ENCODE data around the gene TSPYL1.

The TSPYL1 gene

GRCh38 chr6:116263353-116263752 is 16.4 kb downstream of the TSPYL1 start:
- no peak for DNase-seq (ENCODE audit: low read depth in 1 of 2, low spot score in 1 of 2)

GRCh38 chr6:116258520-116258919 is 21.2 kb downstream of the TSPYL1 start:
- DNase-seq (ENCODE audit: low read depth in 1 of 2, low spot score in 1 of 2): no peak

GRCh38 chr6:116256694-116257093 is 23.0 kb downstream of the TSPYL1 start:
- no peak for DNase-seq (ENCODE audit: low read depth in 1 of 2, low spot score in 1 of 2)

GRCh38 chr6:116255246-116255800 is 24.4 kb downstream of the TSPYL1 start:
- no peak for DNase-seq (ENCODE audit: low read depth in 1 of 2, low spot score in 1 of 2)

GRCh38 chr6:116254297-116255056 is 25.3 kb downstream of the TSPYL1 start:
- no peak for DNase-seq (ENCODE audit: low read depth in 1 of 2, low spot score in 1 of 2)

DNA sequence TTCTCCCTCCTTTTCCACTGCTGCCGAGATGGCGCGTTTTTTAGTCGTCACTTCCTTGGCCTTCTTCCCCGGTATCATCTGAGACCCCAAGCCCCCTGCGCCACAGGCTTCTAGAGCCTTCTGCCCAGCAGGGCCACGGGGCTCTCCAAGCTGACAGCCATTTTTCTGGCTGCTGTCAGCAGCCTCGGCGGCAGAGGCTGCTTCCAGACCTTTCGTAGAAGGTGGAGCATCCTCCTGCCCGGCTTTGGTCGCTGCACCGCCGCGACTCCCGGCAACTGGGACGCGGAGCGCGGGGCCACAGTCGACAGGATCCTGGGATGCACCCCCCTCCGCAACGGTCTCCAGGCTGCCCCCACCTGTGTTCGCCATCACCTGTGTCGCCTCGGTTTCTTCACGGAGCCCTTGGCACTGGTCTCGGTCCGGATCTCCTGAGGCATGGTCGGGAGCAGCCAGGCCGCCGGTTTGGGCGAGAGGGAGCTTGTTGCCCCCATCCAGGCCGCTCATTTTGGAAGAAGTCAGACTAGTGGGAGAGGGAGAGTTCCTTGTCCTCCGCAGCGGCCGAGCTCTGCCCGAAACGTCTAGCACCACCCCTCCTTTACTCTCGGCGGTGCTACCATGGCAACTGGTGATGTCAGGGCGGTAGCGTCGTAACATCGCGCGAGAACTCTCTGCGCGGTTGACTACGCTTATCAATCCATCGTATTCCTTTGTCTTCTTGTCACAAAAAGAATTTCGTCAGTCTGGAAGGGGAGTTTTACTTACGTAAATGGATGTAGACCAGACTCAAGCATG is 26.0 kb downstream of the TSPYL1 start, which contains the start of gene TSPYL4:
Gene TSPYL4 (minus strand): TSS at position 571 of the 792 bp plus-strand sequence. CDS start 67 bp downstream, at position 504.
- DNase-seq (ENCODE audit: low read depth in 1 of 2, low spot score in 1 of 2): peak; percentile 69 to 86

- DNase-seq (ENCODE audit: low read depth in 1 of 2, low spot score in 1 of 2): no peak
These were observed 26.6 kb downstream of the TSPYL1 start for GRCh38 chr6:116253188-116253504.

GRCh38 chr6:116251568-116252384 is 28.0 kb downstream of the TSPYL1 start:
- DNase-seq (ENCODE audit: low read depth in 1 of 2, low spot score in 1 of 2): no peak

GRCh38 chr6:116248577-116248976 is 31.2 kb downstream of the TSPYL1 start:
- DNase-seq (ENCODE audit: low read depth in 1 of 2, low spot score in 1 of 2): no peak

DNA sequence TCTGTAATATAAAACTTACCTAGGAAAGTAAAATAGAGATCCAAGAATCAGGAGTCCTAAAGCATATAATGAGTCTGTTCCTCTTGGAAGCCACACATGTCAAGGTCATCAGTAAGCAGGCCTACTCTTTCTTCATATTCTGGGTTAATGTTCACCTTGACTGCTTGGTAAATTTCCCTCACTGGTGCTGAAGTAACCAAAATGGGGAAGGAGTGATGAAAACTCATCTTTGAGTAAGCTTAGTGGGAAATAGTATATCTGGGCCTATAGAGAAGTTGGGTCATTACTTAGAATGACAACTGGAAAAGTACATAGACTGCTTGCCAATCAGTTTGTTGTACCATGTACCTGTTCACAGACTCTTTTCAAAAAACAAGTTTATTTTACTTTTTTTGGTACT is 32.4 kb downstream of the TSPYL1 start:
- no peak for DNase-seq (ENCODE audit: low read depth in 1 of 2, low spot score in 1 of 2)

DNA sequence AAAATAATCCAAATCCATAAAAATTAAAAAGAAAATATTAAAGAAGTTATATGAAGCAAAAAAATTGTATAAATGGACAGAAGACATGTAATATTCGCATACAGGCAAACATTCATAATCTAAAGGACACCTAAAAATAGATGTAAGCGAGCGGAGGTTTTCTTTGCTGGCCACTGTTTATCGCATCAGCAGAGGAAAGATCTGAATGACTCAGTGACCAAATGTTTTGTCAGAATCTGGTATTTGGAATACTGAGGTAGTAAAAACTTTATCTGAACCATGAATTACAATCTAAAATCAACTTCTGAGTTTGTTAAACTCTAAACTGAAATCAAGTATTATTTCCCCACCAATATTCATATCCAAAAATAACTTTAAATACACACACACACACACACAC is 33.6 kb downstream of the TSPYL1 start:
- no peak for DNase-seq (ENCODE audit: low read depth in 1 of 2, low spot score in 1 of 2)

- DNase-seq (ENCODE audit: low read depth in 1 of 2, low spot score in 1 of 2): no peak
These were observed 35.4 kb downstream of the TSPYL1 start for GRCh38 chr6:116244284-116244683.

DNA sequence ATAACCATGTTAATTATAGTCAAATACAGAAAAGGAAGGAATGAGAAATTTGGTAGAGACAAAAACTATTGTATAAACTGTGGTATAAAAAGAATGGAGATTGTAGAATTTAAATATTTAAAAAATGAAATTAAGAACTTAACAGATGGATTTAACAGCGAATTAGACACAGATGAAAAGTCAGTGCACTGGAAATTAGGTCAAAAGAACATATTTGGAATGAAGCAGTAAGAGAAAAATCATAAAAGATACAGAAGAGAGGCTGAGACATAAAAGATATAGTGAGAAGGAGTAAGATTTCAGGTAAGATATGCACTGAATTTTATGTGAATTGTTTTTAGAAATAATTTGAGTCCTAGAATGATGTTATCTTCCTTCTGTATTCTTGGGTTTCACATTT is 39.9 kb downstream of the TSPYL1 start:
- DNase-seq (ENCODE audit: low read depth in 1 of 2, low spot score in 1 of 2): no peak

- DNase-seq (ENCODE audit: low read depth in 1 of 2, low spot score in 1 of 2): no peak
These were observed 40.5 kb downstream of the TSPYL1 start for GRCh38 chr6:116239256-116239655.

- no peak for DNase-seq (ENCODE audit: low read depth in 1 of 2, low spot score in 1 of 2)
These were observed 41.6 kb downstream of the TSPYL1 start for GRCh38 chr6:116238083-116238482.

DNA sequence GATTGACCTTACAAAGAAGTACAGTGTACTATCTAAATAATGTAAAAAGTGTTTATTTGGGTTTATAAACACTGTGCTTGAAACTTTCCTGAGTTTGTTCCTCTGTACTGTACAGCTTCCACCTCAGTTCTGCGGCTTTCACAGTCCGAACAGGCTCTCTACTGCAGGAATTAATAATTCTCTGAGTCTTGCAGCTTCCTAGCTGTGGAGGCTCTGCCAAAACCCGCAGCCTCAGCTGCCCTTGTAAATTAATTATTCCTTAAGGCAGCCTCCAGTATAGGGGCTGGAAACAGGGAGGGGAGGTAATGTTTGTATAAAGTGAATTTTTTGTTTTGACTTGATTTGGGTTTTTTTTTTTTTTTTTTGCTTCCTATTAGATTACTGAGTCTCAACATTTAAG is 45.0 kb downstream of the TSPYL1 start:
- DNase-seq (ENCODE audit: low read depth in 1 of 2, low spot score in 1 of 2): no peak

- no peak for DNase-seq (ENCODE audit: low read depth in 1 of 2, low spot score in 1 of 2)
These were observed 50.3 kb downstream of the TSPYL1 start for GRCh38 chr6:116229287-116229913.
